22Rv1 (cell line): Measurements from ENCODE around the gene CASP7.

Experiments
- ZFX ChIP-seq: fragments of 450-650 bp; IDR thresholded peaks from 2 replicates; pipeline ENCODE4 v1.6.1; 2017; ENCODE audit warnings: antibody characterized with exemption, borderline replicate concordance
- TF ChIP-seq, protein P1 (sequence below): fragments of 450-650 bp; IDR thresholded peaks from 2 replicates; pipeline ENCODE4 v1.5.1; 2017; ENCODE audit warnings: mild to moderate bottlenecking

DNA sequence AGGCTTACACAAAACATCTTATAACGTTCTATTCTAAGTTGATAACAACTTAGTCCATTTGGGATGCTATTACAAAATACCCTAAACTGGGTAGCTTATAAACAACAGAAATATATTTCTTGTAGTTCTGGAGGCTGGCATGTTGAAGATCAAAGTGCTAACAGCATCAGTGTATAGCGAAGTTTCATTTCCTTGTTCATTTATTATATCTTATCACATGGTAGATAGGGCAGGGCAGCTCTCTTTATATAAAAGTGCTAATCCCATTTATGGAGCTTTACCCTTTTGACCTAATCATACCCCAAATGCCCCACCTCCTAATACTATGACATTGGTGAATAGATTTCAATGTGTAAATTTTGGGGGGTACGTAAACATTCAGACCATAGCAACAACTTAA lies 6.3 kb downstream of the CASP7 start:
- TF ChIP-seq, protein P1, sequence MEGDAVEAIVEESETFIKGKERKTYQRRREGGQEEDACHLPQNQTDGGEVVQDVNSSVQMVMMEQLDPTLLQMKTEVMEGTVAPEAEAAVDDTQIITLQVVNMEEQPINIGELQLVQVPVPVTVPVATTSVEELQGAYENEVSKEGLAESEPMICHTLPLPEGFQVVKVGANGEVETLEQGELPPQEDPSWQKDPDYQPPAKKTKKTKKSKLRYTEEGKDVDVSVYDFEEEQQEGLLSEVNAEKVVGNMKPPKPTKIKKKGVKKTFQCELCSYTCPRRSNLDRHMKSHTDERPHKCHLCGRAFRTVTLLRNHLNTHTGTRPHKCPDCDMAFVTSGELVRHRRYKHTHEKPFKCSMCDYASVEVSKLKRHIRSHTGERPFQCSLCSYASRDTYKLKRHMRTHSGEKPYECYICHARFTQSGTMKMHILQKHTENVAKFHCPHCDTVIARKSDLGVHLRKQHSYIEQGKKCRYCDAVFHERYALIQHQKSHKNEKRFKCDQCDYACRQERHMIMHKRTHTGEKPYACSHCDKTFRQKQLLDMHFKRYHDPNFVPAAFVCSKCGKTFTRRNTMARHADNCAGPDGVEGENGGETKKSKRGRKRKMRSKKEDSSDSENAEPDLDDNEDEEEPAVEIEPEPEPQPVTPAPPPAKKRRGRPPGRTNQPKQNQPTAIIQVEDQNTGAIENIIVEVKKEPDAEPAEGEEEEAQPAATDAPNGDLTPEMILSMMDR = no peak
- TF ChIP-seq ZFX = no peak
